ENCODE measurements around the gene SRSF2.
"Not testable (repeated sequence)": the region's sequence is repeated elsewhere in the genome, so short reads cannot be mapped to it uniquely, and the experiment has no call there.

SRSF2 gene

GRCh38 chr17:76737082-76737675 lies at the start of gene SRSF2:
Gene SRSF2 (minus strand): TSS chr17:76737331. CDS start chr17:76737160, 171 bp downstream.
- peak; percentile 95 to 99 for DNase-seq (ENCODE audit: low read depth in 1 of 2, low spot score in 1 of 2)

DNA sequence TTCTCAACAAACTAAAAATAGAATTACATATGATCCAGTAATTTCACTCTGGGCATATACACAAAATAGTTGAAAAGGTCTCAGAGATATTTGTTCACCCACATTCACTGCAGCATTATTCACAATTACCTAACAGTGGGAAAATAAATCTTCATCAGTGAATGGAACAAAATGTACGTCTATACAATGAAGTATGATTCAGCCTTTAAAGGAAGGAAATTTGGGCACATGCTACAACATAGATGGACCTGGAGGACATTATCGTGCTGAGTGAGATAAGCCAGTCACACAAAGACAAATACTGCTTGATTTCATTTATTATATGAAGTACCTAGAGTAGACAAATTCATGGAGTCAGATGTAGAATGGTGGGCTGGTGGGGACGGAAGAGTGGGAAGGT lies 47.8 kb upstream of the SRSF2 start:
- no peak for DNase-seq (ENCODE audit: low read depth in 1 of 2, low spot score in 1 of 2)

- no peak for DNase-seq (ENCODE audit: low read depth in 1 of 2, low spot score in 1 of 2)
Measured at GRCh38 chr17:76783146-76783545, 46.0 kb upstream of the SRSF2 start.

GRCh38 chr17:76781056-76781982 lies 44.2 kb upstream of the SRSF2 start:
- DNase-seq (ENCODE audit: low read depth in 1 of 2, low spot score in 1 of 2), result no peak

DNA sequence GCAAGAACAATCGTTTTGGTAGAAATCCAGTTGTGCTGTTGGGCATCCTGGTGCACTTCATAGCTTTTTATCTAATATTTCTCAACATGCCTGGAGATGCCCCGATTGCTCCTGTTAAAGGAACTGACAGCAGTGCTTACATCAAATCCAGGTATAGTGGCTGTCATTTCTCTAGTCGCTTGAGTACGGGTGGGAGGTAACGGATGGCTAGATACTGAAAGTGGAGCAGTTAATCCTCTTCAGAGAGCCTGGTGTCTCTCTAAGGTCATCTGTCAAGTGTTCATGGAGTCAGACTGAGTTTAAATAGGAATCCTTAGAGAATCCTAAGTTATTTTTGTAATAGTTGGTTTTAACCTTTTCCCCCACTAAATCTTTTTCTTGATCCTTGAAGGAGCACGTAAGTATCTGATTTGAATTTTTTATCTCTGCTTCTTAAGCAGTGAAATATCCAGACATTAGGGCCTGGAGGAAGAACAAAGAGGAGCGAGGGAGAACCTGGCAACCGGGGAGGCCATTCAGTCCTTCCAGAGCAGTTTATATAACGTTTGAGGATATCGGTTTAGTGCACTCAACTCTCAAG lies 38.0 kb upstream of the SRSF2 start:
- no peak for DNase-seq (ENCODE audit: low read depth in 1 of 2, low spot score in 1 of 2)

GRCh38 chr17:76772842-76773525 lies 35.9 kb upstream of the SRSF2 start:
- DNase-seq (ENCODE audit: low read depth in 1 of 2, low spot score in 1 of 2), result peak; percentile 9 to 22

- DNase-seq (ENCODE audit: low read depth in 1 of 2, low spot score in 1 of 2), result no peak
Measured at GRCh38 chr17:76758570-76758969, 21.4 kb upstream of the SRSF2 start.

GRCh38 chr17:76757256-76757655 lies 20.1 kb upstream of the SRSF2 start:
- no peak for DNase-seq (ENCODE audit: low read depth in 1 of 2, low spot score in 1 of 2)

GRCh38 chr17:76755285-76755684 lies 18.2 kb upstream of the SRSF2 start:
- DNase-seq (ENCODE audit: low read depth in 1 of 2, low spot score in 1 of 2), result no peak

- no peak for DNase-seq (ENCODE audit: low read depth in 1 of 2, low spot score in 1 of 2)
Measured at GRCh38 chr17:76753061-76753961, 16.2 kb upstream of the SRSF2 start.

DNA sequence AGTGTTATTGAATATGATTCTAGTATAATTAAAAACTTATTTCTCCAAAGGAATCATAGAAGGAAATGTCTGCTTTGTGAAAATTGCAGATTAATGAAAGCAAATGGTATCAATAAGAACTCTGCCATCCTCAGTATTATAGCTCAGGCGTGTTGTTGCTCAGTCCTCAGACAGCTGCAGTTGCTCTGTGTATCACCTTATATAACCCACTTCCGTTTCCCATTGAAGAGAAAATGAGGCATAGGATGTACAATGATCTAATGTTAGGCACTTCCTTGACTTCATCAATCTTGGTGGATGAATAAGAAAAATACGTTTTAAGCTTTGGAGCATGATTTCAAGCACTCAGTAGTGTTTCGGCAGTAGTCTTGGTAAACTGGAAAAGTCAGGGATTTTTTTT lies 14.9 kb upstream of the SRSF2 start:
- no peak for DNase-seq (ENCODE audit: low read depth in 1 of 2, low spot score in 1 of 2)

GRCh38 chr17:76751416-76751993 lies 14.4 kb upstream of the SRSF2 start:
- DNase-seq (ENCODE audit: low read depth in 1 of 2, low spot score in 1 of 2), result no peak

DNA sequence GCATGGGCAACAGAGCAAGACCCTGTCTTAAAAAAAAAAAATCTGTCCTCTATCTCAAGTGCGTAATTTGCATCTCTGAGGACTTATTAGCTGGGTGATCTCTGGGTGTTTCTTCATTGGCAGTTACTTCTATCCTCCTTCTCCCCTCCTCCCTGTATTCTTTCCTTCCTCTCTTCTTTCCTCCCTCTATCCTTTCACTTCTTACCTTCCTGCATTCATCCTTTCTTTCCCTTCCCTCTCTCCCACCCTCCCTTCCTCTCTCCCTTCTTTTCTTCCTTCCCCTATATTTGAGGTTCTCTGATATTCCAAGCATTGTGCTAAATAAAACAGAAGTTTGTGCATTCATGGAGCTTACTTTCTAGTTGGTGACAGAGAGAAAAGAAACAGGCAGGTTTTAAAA lies 11.5 kb upstream of the SRSF2 start:
- no peak for DNase-seq (ENCODE audit: low read depth in 1 of 2, low spot score in 1 of 2)

DNA sequence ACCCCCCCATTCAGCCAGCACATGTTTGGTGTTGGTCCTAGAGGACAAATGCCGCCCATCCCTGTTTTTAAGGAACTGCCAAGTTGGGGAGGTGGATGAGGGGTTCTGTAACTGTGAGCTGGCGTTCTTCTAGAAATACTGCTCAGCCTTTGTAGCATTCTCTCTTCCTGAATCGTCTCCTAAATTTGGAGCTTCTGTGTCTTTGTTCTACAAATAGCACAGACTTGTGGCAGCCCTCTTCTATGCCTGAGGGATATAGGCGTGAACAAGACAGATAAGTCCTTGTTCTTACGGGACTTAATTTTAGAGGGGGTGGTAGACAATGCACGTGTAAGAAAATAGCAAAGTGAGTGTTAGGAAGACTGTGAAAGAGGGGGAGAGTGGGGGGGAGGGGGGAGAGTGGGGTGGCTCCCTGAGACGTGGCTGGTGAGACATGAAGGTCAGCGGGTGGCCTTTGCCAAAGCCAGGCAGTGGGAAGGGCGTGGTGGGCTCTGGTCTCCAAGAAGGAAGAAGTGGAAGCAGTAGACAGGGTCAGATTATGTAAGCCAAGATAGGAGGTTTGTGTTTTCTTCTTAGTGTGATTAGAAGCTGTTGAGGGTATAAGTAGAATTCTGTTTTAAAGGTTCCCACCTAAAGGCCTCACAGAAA lies 10.7 kb upstream of the SRSF2 start:
- no peak for DNase-seq (ENCODE audit: low read depth in 1 of 2, low spot score in 1 of 2)

DNA sequence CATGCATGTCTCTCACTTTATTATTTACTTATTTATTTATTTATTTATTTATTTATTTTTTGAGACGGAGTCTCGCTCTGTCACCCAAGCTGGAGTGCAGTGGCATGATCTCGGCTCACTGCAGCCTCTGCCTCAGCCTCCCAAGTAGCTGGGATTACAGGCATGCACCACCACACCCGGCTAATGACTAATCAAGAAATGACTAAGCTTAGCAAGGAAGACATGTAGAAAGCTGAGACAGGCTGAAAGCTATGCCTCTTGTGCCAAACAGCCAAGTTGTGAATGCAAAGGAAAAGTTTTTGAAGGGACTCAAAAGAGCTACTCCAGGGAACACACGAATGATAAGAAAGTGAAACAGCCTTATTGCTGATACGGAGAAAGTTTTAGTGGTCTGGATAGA lies 8.7 kb upstream of the SRSF2 start:
- DNase-seq (ENCODE audit: low read depth in 1 of 2, low spot score in 1 of 2), result not testable (repeated sequence)

DNA sequence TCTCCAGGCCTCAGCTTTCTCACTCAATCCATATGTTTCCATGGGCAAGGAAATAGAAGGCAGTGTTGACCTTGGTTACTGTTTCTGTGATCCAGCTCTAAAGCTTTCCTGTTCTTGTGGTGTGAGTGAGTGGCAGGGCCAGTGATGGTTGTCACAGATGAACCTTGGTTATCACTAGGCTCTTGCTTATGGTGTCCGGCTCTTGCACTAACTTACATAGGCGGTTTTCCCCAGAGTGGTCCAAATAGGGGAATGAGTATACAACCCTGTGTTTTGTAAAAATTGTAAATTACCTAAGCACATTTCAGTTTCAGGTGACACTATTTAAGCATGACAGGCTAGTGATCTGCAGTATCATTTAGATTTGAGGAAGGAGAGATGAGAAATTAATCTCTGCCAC lies 7.6 kb upstream of the SRSF2 start:
- no peak for DNase-seq (ENCODE audit: low read depth in 1 of 2, low spot score in 1 of 2)

DNA sequence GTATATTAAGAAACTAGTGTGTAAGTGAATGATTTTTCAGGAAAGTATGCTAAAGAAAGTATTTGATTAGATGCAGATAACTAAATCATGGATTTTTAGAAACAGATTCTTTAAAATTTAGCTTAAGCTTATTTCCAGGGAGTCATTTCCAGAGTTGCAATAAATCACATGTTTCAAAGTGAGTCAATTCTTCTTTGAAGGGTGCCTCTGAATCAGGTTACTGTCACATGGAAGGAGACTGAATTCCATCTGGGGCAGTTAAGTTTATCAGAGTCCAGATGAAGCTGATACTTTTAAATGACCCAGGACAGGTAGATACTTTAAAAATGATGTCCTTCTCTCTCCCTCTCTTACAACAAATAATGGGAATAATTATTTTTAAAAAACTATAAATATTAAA lies 5.8 kb upstream of the SRSF2 start:
- DNase-seq (ENCODE audit: low read depth in 1 of 2, low spot score in 1 of 2), result no peak

DNA sequence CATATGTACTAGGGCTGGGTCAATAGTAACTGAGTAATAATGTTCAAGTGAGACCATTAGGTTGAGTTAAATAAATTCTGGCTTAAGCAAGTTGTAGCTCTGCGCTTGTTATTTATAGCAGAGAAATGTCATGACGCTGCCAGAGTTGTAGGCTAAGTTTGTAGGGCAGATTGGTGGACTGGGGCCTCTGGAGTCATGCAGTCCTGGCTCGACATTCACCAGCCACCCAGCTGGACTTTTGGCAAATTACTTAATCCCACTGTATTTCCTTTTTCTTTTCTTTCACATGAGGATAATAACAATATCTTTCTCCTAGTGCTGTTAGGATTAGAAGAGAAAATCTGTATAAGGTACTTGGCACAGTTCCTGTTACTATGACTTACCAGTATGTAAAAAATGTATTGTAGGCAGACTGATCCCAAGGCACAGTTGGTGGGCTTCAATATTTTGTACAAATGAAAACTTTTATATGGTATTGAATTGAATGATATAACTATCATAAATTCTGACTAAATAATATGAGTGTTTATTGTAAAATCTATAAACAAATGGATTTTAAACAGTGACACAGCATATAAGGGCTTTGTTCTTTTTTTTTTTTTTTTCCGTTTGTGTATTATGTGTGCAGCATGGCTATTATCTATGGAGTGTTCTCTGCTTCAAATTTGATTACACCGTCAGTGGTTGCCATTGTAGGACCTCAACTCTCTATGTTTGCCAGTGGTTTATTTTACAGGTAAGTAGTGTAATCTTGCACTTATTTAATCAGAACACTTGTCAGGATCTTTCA lies 3.4 kb upstream of the SRSF2 start:
- no peak for DNase-seq (ENCODE audit: low read depth in 1 of 2, low spot score in 1 of 2)

DNA sequence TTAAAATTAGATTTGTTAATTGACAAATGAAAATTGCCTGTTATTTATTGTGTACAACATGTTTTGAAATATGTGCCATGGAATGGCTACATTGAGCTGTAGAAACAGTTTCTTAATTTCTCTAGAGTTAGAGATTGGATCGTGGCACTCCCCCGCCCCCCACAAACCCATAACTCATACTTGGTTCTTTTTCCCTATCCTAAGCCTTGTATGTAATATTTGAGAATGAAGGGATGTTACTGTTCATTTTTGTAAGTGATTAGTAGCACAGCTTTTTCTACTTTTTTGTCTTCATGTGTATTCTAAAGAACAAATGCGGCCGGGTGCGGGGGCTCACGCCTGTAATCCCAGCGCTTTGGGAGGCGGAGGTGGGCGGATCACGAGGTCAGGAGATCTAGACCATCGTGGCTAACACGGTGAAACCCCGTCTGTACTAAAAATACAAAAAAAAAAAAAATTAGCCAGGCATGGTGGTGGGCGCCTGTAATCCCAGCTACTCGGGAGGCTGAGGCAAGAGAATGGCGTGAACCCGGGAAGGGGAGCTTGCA lies 2.5 kb upstream of the SRSF2 start:
- DNase-seq (ENCODE audit: low read depth in 1 of 2, low spot score in 1 of 2), result not testable (repeated sequence)
